Sigmoid colon (tissue), 4 donors: ENCODE measurements around the gene RIPOR1.

Source experiments
- CTCF ChIP-seq, 4 experiments: fragments of 450-650 bp in 3 of 4; fragments of 200-600 bp in 1 of 4; IDR thresholded peaks; one replicate each; pipeline ENCODE4 v1.5.1; 2016 to 2019; ENCODE audit warnings: antibody characterized with exemption in 4 of 4, mild to moderate bottlenecking in 3 of 4, moderate library complexity in 2 of 4
- EP300 ChIP-seq, 4 donors: sonication (generic); formaldehyde crosslinking; IDR thresholded peaks; one replicate each; pipeline ENCODE4 v1.6.1; 2017; ENCODE audit warnings: antibody characterized with exemption in 4 of 4

GRCh38 chr16:67516296-67517154, 12.1 kb upstream of the RIPOR1 start:
- TF ChIP-seq CTCF (IDR thresholded peaks at IDR 0.05): no peak
- TF ChIP-seq EP300 (IDR thresholded peaks at IDR 0.05): no peak
